ENCODE data around the gene RXRB. TPM values are rescaled to one million over a fixed set of nuclear protein-coding genes. Genes with fewer than 3 reads are reported as not detected.
A peak's percentile ranks its signal among the peaks of the same experiment; 100 is the strongest.

RXRB gene
- total and polyA plus RNA-seq, 2 of the 8 experiments (the other 6 are each of a cell fraction or from before 2014, with no cell fraction given) = 13.0 to 18.1 TPM

DNA sequence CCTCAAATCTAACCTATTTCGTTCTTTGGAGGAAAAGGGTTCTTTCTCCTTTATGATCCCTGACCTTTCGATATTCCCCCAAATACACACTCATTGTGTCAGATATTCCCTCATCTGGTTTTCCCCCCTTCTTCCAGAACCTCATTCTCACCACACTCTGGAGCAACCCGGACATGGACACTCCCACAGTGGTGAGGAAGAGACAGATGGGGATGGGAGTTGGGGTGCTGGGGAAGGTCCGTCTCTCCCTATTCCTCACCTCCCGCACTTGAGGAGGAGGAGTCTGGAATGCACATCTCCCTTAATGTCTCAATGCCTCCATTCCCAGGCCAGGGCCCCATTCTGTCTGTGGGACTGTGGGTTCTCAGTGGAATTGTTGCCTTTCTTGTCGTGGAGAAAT is 1.5 kb upstream of the RXRB start:
- Histone ChIP-seq H3K9ac (replicated peaks in 1 of 4; ENCODE audit: extremely low read depth in 1 of 4, low read depth in 3 of 4, low read length in 3 of 4) (peak overlapping the region in 1 of 4 experiments; percentile 91; a peak in 1 of 7 replicates), H4K20me1 (replicated peaks in 1 of 2; ENCODE audit: control insufficient read depth in 1 of 2, insufficient read depth in 2 of 2, low read length in 2 of 2) (peaks cover 5 to 18% of the 10 kb centered on the region in 2 experiments), H3K4me1 (replicated peaks in 1 of 4; ENCODE audit: control insufficient read depth in 3 of 4, insufficient read depth in 4 of 4, low read length in 3 of 4) (peaks cover 9 to 38% (median 14%) of the 10 kb centered on the region in 4 experiments)
- TF ChIP-seq KDM4A (IDR thresholded peaks at IDR 0.05; ENCODE audit: low read depth, low read length, severe bottlenecking) = no peak
- TF ChIP-seq POLR2AphosphoS5 (IDR thresholded peaks at IDR 0.05; ENCODE audit: low read depth, low read length) = no peak

More for the DNA sequence above, 1.5 kb upstream of the RXRB start:
- FAIRE-seq = no peak
- no peak overlapping the region for H2BK20ac ChIP-seq (ENCODE audit: low read length)
- no peak overlapping the region for H3K56ac ChIP-seq (replicated peaks; ENCODE audit: insufficient read length, low read depth, low read length)
- H3K4me3 ChIP-seq (ENCODE audit: extremely low read depth in 1 of 4, insufficient read depth in 2 of 4, low read depth in 3 of 4, low read length in 4 of 4) = peak overlapping the region; percentile 87 to 89 (median 88); a peak in 7 of 8 replicates
- H3K23ac ChIP-seq (ENCODE audit: insufficient read length) = no peak overlapping the region
- peaks cover 6 to 19% (median 16%) of the 10 kb centered on the region in 4 experiments; a peak in 6 of 7 replicates for H3K27me3 ChIP-seq (replicated peaks in 1 of 4; ENCODE audit: control insufficient read depth in 3 of 4, extremely low read depth in 1 of 4, insufficient read depth in 3 of 4, low read length in 3 of 4)
- H3K4me2 ChIP-seq (ENCODE audit: insufficient read depth in 1 of 2, low read depth in 2 of 2, low read length in 2 of 2) = peak overlapping the region; percentile 96 to 99; a peak in 3 of 4 replicates
- H3K36me3 ChIP-seq (ENCODE audit: control insufficient read depth in 2 of 4, insufficient read depth in 4 of 4, low read length in 3 of 4) = peaks cover 7 to 23% (median 14%) of the 10 kb centered on the region in 4 experiments
- H3K14ac ChIP-seq (ENCODE audit: insufficient read length) = no peak overlapping the region
- H2BK15ac ChIP-seq (ENCODE audit: low read length) = no peak overlapping the region
- no peak for DNase-seq (ENCODE audit: low read depth in 1 of 2, low spot score in 2 of 2)
- H3K27ac ChIP-seq (ENCODE audit: low read depth, low read length) = no peak overlapping the region
- H3K18ac ChIP-seq (ENCODE audit: extremely low read depth, low read length) = no peak overlapping the region
- H4K8ac ChIP-seq (ENCODE audit: extremely low read depth, insufficient read depth, low read length) = no peak overlapping the region
- H3K23me2 ChIP-seq (ENCODE audit: low read depth, low read length) = peaks cover 20% of the 10 kb centered on the region
- H3K4ac ChIP-seq (replicated peaks; ENCODE audit: insufficient read length, low read depth, low read length) = no peak overlapping the region
- ChIA-PET POLR2A (ENCODE audit: partially characterized antibody) (interaction anchor here (1.8 kb wide), 1 partner anchor 70 kb away, joined by 4 read pairs; the partner anchor contains the start of genes RPS18 and VPS52), CTCF (ENCODE audit: partially characterized antibody) (interaction anchor here (1.5 kb wide), 2 partner anchors 9 to 46 kb away, joined by 5 to 6 read pairs; no protein-coding TSS in a partner anchor)
- H2AFZ ChIP-seq (ENCODE audit: low read length) = no peak overlapping the region
- no peak overlapping the region for H2AK5ac ChIP-seq (ENCODE audit: low read depth, low read length)
- no peak overlapping the region for H4K5ac ChIP-seq (ENCODE audit: insufficient read length, low read depth, low read length)
- H3K79me2 ChIP-seq (ENCODE audit: control insufficient read depth in 1 of 2, insufficient read depth in 2 of 2, low read length in 2 of 2) = peaks cover 3 to 22% of the 10 kb centered on the region in 2 experiments; a peak in 3 of 4 replicates
- H2BK12ac ChIP-seq (ENCODE audit: low read depth, low read length) = no peak overlapping the region
- no peak overlapping the region for H2BK120ac ChIP-seq (replicated peaks; ENCODE audit: low read depth, low read length)
- WGBS, 2 experiments (ENCODE audit: extremely low coverage in 1 of 2, insufficient coverage in 1 of 2, insufficient read length in 1 of 2, insufficient replicate concordance in 2 of 2, low coverage in 1 of 2, low lambda C conversion rate in 2 of 2, missing lambda C conversion rate in 1 of 2) = 88% methylated on average over 6 of the region's 6 CpGs; no CpG with 5 or more reads in 1 of the 2 experiments
- no peak overlapping the region for H4K91ac ChIP-seq (replicated peaks; ENCODE audit: insufficient read length, low read length)
- H3K9me3 ChIP-seq (ENCODE audit: insufficient read depth in 2 of 2, low read depth in 1 of 2, low read length in 1 of 2) = no peaks in the 10 kb centered on the region
- H2BK5ac ChIP-seq (ENCODE audit: low read depth, low read length) = no peak overlapping the region
- peaks cover 16% of the 10 kb centered on the region for H3K79me1 ChIP-seq (ENCODE audit: low read depth, low read length)

Data from H1 (cell line).